GM12873 (cell line): ENCODE data around the gene ATP13A1.

Experiments
- CTCF ChIP-seq: IDR thresholded peaks from 2 replicates; pipeline ENCODE4 v1.5.1; 2012; ENCODE audit warnings: low read depth, mild to moderate bottlenecking, moderate library complexity, low read length, control low read depth; ENCODE audit not compliant: insufficient read depth; ENCODE audit errors: missing control alignments

Gene ATP13A1

DNA sequence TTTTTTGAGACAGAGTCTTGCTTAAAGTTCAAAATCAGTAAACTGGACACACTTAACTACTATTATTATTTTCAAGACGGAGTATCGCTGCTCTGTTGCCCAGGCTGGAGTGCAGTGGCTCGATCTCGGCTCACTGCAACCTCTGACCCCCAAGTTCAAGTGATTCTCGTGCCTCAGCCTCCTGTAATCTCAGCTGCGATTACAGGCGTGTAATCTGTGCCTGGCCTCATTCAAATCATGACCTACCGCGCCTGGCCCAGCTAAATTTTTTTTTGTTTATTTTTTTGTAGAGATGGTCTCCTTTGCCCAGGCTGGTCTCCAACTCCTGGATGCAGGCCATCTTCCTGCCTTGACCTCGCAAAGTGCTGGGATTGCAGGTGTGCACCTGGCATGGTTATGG, 28.2 kb upstream of the ATP13A1 start:
- TF ChIP-seq CTCF: no peak

DNA sequence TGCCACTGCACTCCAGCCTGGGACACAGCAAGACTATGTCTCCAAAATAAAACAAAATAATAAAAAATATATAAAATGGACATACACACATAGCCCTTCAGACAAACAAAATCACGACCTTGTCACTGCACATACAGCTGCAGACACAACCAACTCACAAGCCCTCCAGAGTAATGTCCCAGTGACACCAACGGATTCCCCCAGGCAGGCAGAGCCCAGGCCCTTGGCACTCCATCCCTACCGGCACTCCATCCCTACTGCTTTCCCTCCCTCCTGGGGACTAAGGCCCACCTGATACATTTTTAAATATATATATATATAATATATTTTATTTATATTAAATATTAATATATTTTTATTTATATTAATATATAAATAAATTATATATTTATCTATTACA, 23.6 kb upstream of the ATP13A1 start:
- no peak for TF ChIP-seq CTCF

- no peak for TF ChIP-seq CTCF
Measured at GRCh38 chr19:19686580-19686979, 23.1 kb upstream of the ATP13A1 start.

DNA sequence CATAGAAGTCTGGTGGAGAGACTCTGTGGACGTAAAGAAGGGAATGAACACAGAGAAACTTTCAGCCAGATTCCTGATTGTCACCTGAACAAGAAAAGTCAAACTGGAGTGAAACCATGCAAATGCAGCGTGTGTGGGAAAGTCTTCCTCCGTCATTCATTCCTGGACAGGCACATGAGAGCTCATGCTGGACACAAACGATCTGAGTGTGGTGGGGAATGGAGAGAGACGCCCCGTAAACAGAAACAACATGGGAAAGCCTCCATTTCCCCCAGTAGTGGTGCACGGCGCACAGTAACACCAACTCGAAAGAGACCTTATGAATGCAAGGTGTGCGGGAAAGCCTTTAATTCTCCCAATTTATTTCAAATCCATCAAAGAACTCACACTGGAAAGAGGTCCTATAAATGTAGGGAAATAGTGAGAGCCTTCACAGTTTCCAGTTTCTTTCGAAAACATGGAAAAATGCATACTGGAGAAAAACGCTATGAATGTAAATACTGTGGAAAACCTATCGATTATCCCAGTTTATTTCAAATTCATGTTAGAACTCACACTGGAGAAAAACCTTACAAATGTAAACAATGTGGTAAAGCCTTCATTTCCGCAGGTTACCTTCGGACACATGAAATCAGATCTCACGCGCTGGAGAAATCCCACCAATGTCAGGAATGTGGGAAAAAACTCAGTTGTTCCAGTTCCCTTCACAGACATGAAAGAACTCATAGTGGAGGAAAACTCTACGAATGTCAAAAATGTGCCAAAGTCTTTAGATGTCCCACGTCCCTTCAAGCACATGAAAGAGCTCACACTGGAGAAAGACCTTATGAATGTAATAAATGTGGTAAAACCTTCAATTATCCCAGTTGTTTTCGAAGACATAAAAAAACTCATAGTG, 15.9 kb upstream of the ATP13A1 start:
- TF ChIP-seq CTCF: no peak

GRCh38 chr19:19677579-19677978, 14.1 kb upstream of the ATP13A1 start:
- TF ChIP-seq CTCF: no peak

GRCh38 chr19:19674315-19674714, 10.8 kb upstream of the ATP13A1 start:
- no peak for TF ChIP-seq CTCF

DNA sequence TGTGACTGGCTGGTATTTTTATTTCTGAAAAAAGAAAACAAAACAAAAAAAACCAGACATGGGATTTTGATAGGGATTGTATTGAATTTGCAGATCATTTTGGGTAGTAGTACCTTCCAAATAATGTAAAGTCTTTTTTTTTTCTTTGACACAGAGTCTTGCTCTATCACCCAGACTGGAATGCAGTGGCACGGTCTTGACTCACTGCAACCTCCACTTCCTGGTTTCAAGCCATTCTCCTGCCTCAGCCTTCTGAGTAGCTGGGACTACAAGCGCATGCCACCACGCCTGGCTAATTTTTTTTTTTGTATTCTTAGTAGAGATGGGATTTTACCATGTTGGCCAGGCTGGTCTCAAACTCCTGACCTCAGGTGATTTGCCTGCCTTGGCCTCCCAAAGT, 9.3 kb upstream of the ATP13A1 start:
- no peak for TF ChIP-seq CTCF
